Neural progenitor cell (in vitro differentiated cells): ENCODE results near the gene PRUNE2.

Source experiments
- EZH2phosphoT487 ChIP-seq: fragments of 200-600 bp; sonication (generic); IDR thresholded peaks from 2 replicates; pipeline ENCODE4 v1.6.1; 2017; ENCODE audit warnings: antibody characterized with exemption
- TF ChIP-seq, protein P1 (sequence below): fragments of 200-600 bp; sonication (generic); IDR thresholded peaks from 2 replicates; pipeline ENCODE4 v1.5.1; 2017; ENCODE audit warnings: antibody characterized with exemption, mild to moderate bottlenecking

DNA sequence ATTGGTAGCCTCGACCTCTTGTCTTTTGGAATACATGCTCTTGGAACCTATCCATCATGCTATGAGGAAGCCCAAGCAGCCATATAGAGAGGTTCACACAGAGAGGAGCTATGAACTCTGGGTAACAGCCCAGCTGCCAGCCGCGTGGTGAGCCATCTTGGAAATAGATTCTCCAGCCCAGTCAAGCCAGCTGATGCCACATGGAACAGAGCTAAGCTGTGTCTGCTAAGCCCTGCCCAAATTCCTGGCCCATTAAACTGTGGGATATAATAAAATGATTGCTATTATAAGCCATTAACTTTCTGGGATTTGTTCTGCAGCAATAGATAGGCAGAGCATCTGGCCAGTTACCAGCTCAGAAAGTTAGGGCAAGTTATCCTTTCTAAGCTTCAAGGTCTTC lies 4.9 kb upstream of the PRUNE2 start:
- TF ChIP-seq, protein P1, sequence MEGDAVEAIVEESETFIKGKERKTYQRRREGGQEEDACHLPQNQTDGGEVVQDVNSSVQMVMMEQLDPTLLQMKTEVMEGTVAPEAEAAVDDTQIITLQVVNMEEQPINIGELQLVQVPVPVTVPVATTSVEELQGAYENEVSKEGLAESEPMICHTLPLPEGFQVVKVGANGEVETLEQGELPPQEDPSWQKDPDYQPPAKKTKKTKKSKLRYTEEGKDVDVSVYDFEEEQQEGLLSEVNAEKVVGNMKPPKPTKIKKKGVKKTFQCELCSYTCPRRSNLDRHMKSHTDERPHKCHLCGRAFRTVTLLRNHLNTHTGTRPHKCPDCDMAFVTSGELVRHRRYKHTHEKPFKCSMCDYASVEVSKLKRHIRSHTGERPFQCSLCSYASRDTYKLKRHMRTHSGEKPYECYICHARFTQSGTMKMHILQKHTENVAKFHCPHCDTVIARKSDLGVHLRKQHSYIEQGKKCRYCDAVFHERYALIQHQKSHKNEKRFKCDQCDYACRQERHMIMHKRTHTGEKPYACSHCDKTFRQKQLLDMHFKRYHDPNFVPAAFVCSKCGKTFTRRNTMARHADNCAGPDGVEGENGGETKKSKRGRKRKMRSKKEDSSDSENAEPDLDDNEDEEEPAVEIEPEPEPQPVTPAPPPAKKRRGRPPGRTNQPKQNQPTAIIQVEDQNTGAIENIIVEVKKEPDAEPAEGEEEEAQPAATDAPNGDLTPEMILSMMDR = no peak
- no peak for TF ChIP-seq EZH2phosphoT487
